Mesothelial cell of epicardium (in vitro differentiated cells): ENCODE measurements around the gene MGMT. TPM values are rescaled to one million over a fixed set of nuclear protein-coding genes. Genes with fewer than 3 reads are reported as not detected.

Experiments
- DNase-seq, 2 experiments: peaks; one replicate each; pipeline ENCODE4 v3.0.0; 2021; ENCODE audit warnings: low spot score in 2 of 2; ENCODE audit not compliant: unreplicated experiment in 2 of 2
- H3K27ac Mint-ChIP-seq: 2 replicates; pipeline ENCODE4 v1.8.0; 2021; ENCODE audit warnings: mixed read lengths
- H3K27me3 Mint-ChIP-seq: 2 replicates; pipeline ENCODE4 v1.8.0; 2021; ENCODE audit warnings: low read depth, mixed read lengths
- H3K36me3 Mint-ChIP-seq: 2 replicates; pipeline ENCODE4 v1.8.0; 2021; ENCODE audit warnings: mixed read lengths
- H3K4me1 Mint-ChIP-seq: 2 replicates; pipeline ENCODE4 v1.8.0; 2021; ENCODE audit warnings: mixed read lengths
- H3K4me3 Mint-ChIP-seq: 2 replicates; pipeline ENCODE4 v1.8.0; 2021; ENCODE audit warnings: mild to moderate bottlenecking, moderate library complexity, mixed read lengths
- H3K9me3 Mint-ChIP-seq: 2 replicates; pipeline ENCODE4 v1.8.0; 2021; ENCODE audit warnings: mixed read lengths
- total RNA-seq: library from RNA; stranded (reverse); gene quantifications from 3 replicates; pipeline ENCODE4 v1.2.1, GENCODE V29; 2021
- TF ChIP-seq, protein P1 (sequence below): fragments of 200-600 bp; sonication (generic); IDR thresholded peaks from one replicate; pipeline ENCODE4 v1.5.0; 2021; ENCODE audit warnings: antibody characterized with exemption; ENCODE audit not compliant: unreplicated experiment

The MGMT gene
- total RNA-seq, 1 donor from 2014 or later: 35.7 TPM

DNA sequence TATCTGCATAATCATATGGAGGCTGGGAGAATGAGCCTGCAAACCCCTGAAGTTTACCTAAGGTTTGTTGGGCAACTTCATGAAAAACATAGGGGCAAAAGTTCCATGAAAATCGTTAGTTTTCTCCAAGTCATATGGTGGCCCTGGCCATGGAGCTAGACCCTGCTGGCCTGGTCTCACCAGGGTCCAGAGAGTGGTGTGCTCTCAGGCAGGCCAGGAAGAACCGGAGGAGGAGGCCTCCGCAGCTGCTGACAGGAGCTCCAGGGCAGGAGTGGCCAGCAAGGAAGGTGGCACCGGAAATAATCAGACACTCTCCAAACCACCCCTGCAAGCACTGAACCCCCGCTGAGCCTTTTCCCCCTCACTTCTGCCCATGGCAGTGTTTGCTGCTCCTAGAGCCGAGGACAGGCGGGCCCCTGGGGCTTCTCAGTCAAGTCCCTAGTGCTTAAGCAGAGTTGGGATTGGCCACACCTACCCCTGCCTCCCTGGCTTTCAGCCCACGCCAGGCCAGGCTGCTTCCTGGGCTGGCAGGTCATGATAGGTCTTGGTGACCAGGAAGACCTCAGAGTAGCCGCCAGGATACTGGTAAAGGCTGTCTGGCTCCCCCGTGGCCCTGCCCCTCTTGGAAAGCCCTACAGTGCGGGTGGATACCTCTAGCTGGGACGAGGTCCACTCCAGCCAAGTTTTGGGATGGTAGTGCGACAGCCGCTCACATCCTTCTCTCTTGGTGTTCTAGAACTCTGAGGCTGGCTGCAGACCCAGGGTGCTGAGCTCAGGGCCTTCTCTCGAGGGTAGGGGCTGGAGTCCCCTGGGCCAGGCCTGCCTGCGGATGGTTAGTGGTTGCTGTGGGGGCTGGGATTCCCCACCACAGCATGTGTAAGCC, 242.8 kb downstream of the MGMT start:
- TF ChIP-seq, protein P1, sequence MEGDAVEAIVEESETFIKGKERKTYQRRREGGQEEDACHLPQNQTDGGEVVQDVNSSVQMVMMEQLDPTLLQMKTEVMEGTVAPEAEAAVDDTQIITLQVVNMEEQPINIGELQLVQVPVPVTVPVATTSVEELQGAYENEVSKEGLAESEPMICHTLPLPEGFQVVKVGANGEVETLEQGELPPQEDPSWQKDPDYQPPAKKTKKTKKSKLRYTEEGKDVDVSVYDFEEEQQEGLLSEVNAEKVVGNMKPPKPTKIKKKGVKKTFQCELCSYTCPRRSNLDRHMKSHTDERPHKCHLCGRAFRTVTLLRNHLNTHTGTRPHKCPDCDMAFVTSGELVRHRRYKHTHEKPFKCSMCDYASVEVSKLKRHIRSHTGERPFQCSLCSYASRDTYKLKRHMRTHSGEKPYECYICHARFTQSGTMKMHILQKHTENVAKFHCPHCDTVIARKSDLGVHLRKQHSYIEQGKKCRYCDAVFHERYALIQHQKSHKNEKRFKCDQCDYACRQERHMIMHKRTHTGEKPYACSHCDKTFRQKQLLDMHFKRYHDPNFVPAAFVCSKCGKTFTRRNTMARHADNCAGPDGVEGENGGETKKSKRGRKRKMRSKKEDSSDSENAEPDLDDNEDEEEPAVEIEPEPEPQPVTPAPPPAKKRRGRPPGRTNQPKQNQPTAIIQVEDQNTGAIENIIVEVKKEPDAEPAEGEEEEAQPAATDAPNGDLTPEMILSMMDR: no peak
- H3K4me1 Mint-ChIP-seq: peaks cover 2% of the 10 kb centered on the region
- no peak for DNase-seq
- no peaks in the 10 kb centered on the region for H3K27me3 Mint-ChIP-seq
- peaks cover 6% of the 10 kb centered on the region for H3K36me3 Mint-ChIP-seq
- no peaks in the 10 kb centered on the region for H3K9me3 Mint-ChIP-seq
- H3K27ac Mint-ChIP-seq: no peak overlapping the region
- no peak overlapping the region for H3K4me3 Mint-ChIP-seq

DNA sequence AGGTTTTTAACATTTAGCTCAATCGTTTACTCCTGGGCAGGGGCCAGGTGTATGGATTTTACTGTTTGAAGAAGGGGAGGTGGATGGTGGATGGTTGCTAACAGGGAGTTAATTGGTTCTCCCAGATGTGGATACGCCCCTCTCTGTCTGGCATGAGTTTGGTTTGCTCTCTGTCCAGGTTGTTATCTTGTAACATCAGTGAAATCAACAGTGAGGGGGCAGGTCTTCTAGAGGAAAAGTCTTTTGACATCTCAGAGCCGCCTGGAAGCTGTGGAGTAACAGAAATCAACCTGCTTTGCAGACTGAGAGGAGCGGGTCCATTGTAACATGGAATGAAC, 243.4 kb downstream of the MGMT start:
- Mint-ChIP-seq H3K4me3 (no peak overlapping the region), H3K9me3 (no peaks in the 10 kb centered on the region), H3K27ac (no peak overlapping the region), H3K27me3 (no peaks in the 10 kb centered on the region), H3K4me1 (no peaks in the 10 kb centered on the region), H3K36me3 (peaks cover 6% of the 10 kb centered on the region)
- no peak for DNase-seq
- TF ChIP-seq, protein P1: no peak

DNA sequence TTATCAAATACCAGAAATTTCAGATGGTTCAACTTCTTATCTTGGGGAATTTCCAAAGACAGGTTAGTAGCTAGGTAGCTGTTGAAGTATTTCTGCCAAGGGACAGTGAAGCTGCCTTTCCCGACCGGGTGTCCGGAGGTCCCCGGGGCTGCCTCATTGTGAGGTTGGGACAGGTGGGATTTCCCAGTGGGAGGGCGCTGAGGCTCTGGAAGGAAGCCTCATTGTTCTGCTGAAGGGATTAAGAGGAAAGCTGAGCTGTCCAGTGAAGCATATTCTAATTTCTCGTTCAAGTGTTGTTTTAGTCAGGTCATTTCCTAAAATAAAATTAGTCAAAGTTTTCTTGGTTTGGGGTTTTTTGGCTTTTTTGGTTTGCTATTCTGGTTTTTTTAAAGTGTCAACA, 244.2 kb downstream of the MGMT start:
- TF ChIP-seq, protein P1: no peak
- Mint-ChIP-seq H3K27me3 (no peaks in the 10 kb centered on the region), H3K27ac (no peak overlapping the region), H3K4me1 (no peaks in the 10 kb centered on the region), H3K4me3 (no peak overlapping the region), H3K36me3 (peaks cover 6% of the 10 kb centered on the region), H3K9me3 (no peaks in the 10 kb centered on the region)
- no peak for DNase-seq

DNA sequence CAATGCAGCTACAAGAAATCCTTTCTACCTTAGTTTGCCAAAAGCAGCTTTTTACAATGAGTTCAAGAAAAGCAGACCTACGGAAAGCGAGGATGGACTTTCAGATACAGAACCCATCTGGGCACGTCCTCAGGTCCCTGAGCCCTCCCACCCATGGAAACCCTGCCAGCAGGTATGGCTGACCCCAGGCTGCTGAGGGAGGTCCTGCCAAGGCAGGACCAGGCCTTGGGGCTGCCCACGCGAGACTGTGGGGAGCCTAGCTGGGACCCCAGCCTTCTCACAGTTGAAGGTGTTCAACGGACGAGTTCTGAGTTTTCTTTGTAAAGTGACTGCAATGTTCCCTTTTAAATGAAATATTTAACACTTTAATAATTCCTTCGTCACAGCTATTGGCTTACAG, 245.0 kb downstream of the MGMT start:
- no peak overlapping the region for H3K4me3 Mint-ChIP-seq
- H3K27ac Mint-ChIP-seq: no peak overlapping the region
- no peaks in the 10 kb centered on the region for H3K9me3 Mint-ChIP-seq
- H3K27me3 Mint-ChIP-seq: no peaks in the 10 kb centered on the region
- H3K4me1 Mint-ChIP-seq: no peaks in the 10 kb centered on the region
- TF ChIP-seq, protein P1: no peak
- H3K36me3 Mint-ChIP-seq: peaks cover 6% of the 10 kb centered on the region
- no peak for DNase-seq

DNA sequence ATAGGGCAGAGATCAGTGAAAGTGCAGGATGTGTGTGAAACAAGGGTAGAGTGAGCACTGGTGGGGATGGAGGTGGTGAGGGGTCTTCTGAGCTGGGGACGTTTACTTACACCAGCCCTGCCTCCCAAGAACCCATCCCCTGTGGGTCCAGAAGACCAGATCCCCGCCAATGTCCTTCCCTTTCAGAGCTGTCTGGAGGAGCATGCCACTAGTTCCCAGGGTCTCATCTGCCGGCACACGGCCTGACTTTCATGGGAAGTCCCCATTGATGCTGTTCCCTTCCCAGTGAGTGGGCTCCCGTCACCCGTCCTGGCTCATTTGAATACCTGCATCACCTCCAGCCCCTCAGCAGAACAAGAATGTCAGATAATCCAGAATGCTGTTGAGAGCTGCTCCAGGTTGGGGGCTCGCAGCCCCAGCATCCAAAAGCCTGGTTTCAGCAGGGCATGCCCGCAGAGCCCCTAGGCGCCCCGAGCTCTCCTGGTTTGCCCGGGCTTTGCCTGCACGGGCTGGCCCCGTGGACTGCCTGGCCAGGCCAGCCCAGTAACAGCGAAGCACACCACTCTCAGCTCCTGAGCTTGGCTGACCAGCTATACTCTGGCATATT, 246.7 kb downstream of the MGMT start:
- Mint-ChIP-seq H3K36me3 (peaks cover 6% of the 10 kb centered on the region), H3K4me3 (no peak overlapping the region), H3K27ac (no peak overlapping the region), H3K4me1 (no peaks in the 10 kb centered on the region), H3K9me3 (no peaks in the 10 kb centered on the region), H3K27me3 (no peaks in the 10 kb centered on the region)
- TF ChIP-seq, protein P1: no peak
- no peak for DNase-seq
